Fibroblast of mammary gland (primary cell): ENCODE data around the gene SHROOM1.

Experiments used
- DNase-seq: peaks from one replicate; pipeline ENCODE4 v3.0.0-alpha.2; 2010; ENCODE audit warnings: low read depth
- H3K4me3 ChIP-seq: 2 replicates; pipeline ENCODE4 v1.5.1; 2011; ENCODE audit warnings: low read depth, mild to moderate bottlenecking, low read length, moderate library complexity; ENCODE audit not compliant: control insufficient read depth
- CTCF ChIP-seq: conservative IDR thresholded peaks from 2 replicates; pipeline ENCODE4 v1.5.1; 2011; ENCODE audit warnings: low read depth, low read length, inconsistent platforms; ENCODE audit not compliant: control insufficient read depth, insufficient read depth

Gene SHROOM1, protein sequence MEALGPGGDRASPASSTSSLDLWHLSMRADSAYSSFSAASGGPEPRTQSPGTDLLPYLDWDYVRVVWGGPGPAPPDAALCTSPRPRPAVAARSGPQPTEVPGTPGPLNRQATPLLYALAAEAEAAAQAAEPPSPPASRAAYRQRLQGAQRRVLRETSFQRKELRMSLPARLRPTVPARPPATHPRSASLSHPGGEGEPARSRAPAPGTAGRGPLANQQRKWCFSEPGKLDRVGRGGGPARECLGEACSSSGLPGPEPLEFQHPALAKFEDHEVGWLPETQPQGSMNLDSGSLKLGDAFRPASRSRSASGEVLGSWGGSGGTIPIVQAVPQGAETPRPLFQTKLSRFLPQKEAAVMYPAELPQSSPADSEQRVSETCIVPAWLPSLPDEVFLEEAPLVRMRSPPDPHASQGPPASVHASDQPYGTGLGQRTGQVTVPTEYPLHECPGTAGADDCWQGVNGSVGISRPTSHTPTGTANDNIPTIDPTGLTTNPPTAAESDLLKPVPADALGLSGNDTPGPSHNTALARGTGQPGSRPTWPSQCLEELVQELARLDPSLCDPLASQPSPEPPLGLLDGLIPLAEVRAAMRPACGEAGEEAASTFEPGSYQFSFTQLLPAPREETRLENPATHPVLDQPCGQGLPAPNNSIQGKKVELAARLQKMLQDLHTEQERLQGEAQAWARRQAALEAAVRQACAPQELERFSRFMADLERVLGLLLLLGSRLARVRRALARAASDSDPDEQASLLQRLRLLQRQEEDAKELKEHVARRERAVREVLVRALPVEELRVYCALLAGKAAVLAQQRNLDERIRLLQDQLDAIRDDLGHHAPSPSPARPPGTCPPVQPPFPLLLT

DNA sequence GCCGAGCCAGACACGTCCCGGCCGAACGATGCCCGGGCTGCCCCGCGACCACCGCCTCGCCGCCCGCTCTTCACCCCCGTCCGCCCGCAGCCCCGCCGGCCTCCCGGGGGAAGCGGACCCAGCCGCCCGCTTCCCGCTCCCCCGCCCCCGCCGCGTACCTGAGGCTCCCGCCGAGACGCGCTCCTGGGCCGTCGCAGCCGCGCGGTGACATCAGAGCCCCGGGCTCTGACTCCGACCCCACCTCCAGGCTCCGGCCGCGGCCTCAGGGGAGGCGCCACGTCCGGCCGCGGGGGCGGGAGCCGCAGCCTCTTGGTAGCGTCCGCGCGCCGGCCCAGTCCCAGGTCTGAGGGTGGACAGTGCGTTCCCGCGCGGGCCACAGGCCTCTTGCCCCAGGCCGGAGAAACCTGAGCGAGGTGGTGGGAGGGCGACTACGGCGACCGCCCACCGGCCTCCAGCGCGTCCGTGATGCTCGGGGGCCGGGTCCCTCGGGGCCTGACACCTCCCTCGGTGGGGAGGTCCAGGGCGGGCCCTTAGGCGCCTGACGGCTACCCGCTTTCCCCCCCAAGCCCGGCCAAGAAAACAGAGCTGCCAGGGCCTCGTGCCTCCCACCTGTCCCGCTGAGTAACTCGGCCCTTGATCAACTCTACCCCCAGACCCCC lies at the start of gene SHROOM1:
Gene SHROOM1, minus strand, starts transcription at position 212 of the 659 bp plus-strand sequence. CDS start 4,507 bp downstream, outside the sequence.
- peak; percentile 53 for DNase-seq
- TF ChIP-seq CTCF, result no peak
- peak within 1 kb of the TSS; percentile 58 for H3K4me3 ChIP-seq

- DNase-seq, result no peak
- no peak for TF ChIP-seq CTCF
These were observed 47.5 kb upstream of the SHROOM1 start for GRCh38 chr5:132877938-132878337.

GRCh38 chr5:132877466-132877865 lies 47.0 kb upstream of the SHROOM1 start:
- no peak for DNase-seq
- no peak overlapping the region for H3K4me3 ChIP-seq
- no peak for TF ChIP-seq CTCF

More at GRCh38 chr5:132877938-132878337, 47.5 kb upstream of the SHROOM1 start:
- no peak overlapping the region for H3K4me3 ChIP-seq

- H3K4me3 ChIP-seq, result no peak overlapping the region
- TF ChIP-seq CTCF, result no peak
- DNase-seq, result no peak
These were observed 45.7 kb upstream of the SHROOM1 start for GRCh38 chr5:132876020-132876759.

- no peak for DNase-seq
- no peak for TF ChIP-seq CTCF
- no peak overlapping the region for H3K4me3 ChIP-seq
These were observed 43.5 kb upstream of the SHROOM1 start for GRCh38 chr5:132873930-132874271.
